GM19463 (cell line): Measurements from ENCODE around the gene MAP3K7.

Experiments
- ATAC-seq: cut with Tn5 transposase; IDR thresholded peaks from one replicate; pipeline ENCODE4 v1.9.1; 2021; ENCODE audit warnings: mild to moderate bottlenecking, moderate library complexity; ENCODE audit not compliant: unreplicated experiment

MAP3K7 gene

GRCh38 chr6:90485635-90486277, 101.1 kb downstream of the MAP3K7 start:
- ATAC-seq = no peak

GRCh38 chr6:90484903-90485302, 102.0 kb downstream of the MAP3K7 start:
- ATAC-seq = no peak

- no peak for ATAC-seq
These were observed 102.5 kb downstream of the MAP3K7 start for GRCh38 chr6:90484385-90484784.

GRCh38 chr6:90483956-90484355, 102.9 kb downstream of the MAP3K7 start:
- ATAC-seq = no peak

GRCh38 chr6:90483116-90483839, 103.6 kb downstream of the MAP3K7 start:
- no peak for ATAC-seq

GRCh38 chr6:90480666-90481065, 106.2 kb downstream of the MAP3K7 start:
- ATAC-seq = no peak

GRCh38 chr6:90479603-90479926, 107.3 kb downstream of the MAP3K7 start:
- ATAC-seq = no peak

GRCh38 chr6:90478789-90479602, 107.9 kb downstream of the MAP3K7 start:
- peak; percentile 84 for ATAC-seq

- no peak for ATAC-seq
These were observed 108.6 kb downstream of the MAP3K7 start for GRCh38 chr6:90478278-90478677.

- ATAC-seq = no peak
These were observed 109.5 kb downstream of the MAP3K7 start for GRCh38 chr6:90477366-90477765.

- no peak for ATAC-seq
These were observed 114.2 kb downstream of the MAP3K7 start for GRCh38 chr6:90472716-90473115.

GRCh38 chr6:90471263-90471662, 115.6 kb downstream of the MAP3K7 start:
- ATAC-seq = no peak

GRCh38 chr6:90469906-90470305, 117.0 kb downstream of the MAP3K7 start:
- ATAC-seq = no peak

GRCh38 chr6:90468859-90469258, 118.0 kb downstream of the MAP3K7 start:
- ATAC-seq = no peak

- ATAC-seq = no peak
These were observed 118.8 kb downstream of the MAP3K7 start for GRCh38 chr6:90468080-90468479.

- ATAC-seq = no peak
These were observed 119.3 kb downstream of the MAP3K7 start for GRCh38 chr6:90467546-90467945.

GRCh38 chr6:90466154-90466940, 120.5 kb downstream of the MAP3K7 start:
- peak; percentile 46 for ATAC-seq

- ATAC-seq = no peak
These were observed 121.2 kb downstream of the MAP3K7 start for GRCh38 chr6:90465686-90466085.

GRCh38 chr6:90464507-90464906, 122.4 kb downstream of the MAP3K7 start:
- ATAC-seq = no peak

- ATAC-seq = no peak
These were observed 123.0 kb downstream of the MAP3K7 start for GRCh38 chr6:90463874-90464273.
